Activated naive CD4-positive, alpha-beta T cell treated with anti-CD3 and anti-CD28 coated beads, Interleukin-2, amount 50 U/mL, for 16 hours (primary cell): Measurements from ENCODE around the gene PTCD3.

Source experiments
- DNase-seq: peaks from one replicate; pipeline ENCODE4 v3.0.0-alpha.2; 2020

PTCD3 gene

DNA sequence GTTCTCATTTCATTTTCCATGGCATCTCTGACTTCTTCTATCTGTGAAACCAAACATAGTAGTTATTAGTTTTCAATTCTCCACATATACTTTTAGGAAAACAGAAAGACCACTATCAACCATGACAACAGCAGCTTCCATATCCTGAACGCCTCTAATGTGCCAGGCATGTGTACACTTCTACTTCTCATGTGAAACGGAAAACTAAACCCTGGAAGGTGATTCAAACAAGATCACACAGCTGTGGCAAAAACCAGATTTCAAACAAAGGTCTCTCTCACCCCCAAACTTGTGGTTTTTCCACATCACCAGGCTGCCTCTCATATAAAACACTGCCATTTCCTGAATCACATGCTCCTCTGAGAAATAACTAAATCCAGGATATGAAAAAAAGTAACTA is 41.8 kb downstream of the PTCD3 start:
- no peak for DNase-seq

DNA sequence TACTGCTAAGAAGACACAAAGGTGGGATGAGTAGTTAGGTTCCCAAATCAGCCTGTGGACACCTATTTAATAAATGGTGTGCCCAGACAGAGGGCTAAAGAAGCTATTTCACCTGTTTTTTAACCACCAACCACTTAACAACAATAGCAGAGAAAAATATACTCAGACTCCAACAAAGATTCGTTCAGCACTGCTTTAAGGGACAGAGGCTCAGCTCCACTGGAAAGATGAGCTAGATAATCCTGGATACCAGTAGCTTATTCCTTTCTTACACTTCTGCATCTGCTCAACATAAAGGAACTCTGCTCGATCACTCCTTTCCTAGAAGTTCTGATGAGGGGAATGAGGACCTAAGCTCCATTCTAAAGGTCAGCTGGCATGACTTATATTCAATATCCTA is 44.5 kb downstream of the PTCD3 start:
- no peak for DNase-seq

DNA sequence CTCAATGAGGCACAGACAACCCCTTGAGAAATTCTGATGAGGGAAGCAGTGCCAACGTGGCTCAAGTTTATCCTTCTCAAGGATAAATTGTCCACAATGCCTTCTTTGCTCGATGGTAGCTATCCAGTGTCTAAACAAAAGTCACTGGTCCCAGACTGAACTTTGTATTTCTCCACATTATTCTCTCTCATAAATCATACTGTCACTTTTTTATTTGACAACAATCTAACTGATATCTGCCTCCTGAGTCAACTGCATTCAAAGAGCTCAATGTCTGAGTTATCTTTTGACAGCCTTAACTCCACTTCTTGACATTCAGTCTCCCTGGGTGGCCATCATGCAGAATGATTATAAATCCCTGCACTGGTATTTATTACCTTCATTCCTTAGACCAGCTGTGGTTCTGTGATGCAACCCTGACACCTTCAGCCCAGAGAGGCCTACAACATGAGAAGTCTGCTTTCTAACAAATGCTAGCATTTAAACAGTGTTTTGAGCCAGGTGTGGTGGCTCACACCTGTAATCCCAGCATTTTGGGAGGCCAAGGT is 51.0 kb downstream of the PTCD3 start:
- no peak for DNase-seq

DNA sequence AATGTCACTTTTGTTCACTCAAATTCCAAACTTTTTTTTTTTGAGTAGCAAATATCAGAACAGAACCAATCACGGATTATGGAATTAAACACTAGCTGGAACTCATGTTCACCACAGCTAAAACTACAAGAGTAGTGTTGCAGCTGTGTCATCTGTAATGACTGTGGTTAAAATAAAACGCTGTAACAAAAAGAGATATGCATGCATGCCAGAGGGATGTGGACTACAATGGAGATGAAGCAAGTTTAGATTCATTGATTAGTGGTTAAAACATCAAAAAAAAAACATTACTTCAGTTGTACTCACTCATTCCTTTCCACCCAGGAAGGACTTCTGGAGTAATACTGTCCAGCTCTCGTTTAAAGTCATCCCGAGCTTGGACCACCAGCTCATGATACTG is 52.3 kb downstream of the PTCD3 start:
- DNase-seq = no peak

DNA sequence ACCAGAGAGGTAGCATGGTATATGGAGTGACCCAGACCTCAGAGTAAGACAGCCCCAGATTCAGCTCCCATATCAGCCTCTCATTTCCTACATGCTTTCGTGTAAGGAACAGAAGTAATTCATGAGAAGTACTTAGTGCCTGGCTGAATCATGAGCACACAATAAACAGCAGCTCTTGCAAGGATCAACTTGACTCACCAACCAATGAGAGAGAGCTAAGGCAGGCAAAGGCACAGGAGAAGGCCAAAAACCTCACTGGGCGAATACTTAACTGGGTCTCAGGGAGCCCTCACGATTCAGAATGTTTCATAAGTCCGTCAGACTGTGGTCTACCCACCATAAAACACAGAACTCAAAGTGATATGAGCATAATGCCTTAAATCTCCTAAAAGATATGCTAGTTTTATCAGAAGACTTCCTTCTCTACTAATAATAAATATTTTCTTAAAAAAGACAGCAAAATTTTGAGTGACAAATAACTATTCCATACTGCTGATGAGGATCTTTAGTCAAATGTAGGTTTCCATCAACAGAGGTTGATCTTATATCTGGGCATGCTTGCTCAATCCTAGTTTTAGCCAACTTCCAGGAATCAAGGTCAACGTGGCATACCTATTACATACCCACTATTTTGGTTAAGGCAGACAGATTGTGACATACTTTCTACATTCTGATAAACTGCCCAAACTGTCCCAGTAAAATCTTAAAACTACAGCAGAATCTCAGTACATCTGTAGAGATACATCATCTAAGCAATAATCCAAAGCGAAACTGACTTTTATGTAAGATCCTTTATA is 54.3 kb downstream of the PTCD3 start:
- DNase-seq = no peak

DNA sequence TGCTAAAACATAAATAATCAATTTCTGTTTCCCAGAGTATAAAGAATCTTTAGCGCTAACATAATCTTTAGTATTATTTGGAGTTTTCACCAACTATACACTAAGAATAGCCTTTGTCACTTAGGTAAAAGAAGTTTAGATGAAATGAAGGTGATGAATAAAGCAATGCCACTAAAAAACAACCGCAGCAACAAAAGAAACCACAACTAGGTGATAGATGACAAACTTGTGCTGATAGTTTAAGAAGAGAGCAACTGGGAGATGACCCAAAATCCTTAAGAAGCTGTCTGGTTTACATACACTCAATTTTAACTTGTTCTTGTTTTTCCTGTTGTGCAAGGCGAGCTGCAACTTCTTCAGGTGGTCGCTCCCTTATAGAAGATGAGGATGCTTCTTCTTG is 64.4 kb downstream of the PTCD3 start:
- DNase-seq = no peak

DNA sequence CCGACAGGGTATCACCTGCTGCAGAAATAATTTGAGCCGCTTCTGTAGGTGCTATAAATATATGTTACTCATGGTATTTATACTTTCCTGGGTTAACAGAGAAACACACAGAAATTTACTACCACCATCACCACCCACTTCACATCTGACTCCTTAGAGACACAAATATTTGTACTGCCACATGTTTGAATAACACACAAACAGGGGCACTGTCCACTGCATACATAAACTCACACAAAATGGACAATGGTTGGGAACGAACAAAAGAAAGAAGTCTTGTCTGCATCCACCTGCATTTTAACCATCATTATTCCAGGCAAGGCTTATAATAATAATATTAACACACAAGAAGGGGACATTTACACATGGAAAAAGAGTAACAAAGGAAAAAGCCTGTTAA is 65.3 kb downstream of the PTCD3 start:
- DNase-seq = no peak

DNA sequence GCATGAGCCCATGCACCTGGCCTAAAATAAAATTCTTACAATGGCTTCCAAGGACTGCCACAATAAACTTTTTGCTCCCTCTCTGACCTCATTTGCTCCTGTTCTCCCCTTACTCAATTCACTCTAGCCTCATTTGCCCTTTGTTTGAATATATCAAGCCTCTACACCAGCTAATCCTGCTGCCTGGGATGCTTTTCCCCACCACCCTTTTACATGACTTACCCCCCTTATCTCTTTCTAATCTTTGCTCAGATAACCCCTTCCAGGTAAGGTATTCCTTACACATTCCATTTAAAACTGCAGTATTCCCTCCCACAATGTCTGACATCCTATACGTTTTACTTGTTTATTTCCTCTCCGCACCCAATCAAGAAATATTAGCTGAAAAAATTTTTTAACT is 66.6 kb downstream of the PTCD3 start:
- no peak for DNase-seq

DNA sequence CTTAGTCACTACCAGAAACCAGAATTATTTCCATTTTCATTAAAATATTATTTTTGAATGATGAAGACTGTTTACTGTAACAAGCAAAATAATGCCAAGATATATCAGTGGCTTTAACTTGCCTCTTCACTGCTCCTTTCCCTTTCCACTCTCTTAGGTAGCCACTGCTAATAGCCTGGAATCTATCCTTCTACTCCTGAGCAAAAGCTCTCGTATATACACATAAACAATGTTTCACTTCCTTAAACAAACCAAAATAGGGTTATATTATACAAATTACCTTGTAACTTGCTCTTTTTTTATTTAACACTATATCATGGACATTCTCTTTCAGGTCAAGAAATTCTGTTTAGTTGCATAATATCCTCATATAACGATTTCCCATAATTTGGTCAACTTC is 68.4 kb downstream of the PTCD3 start:
- DNase-seq = no peak

DNA sequence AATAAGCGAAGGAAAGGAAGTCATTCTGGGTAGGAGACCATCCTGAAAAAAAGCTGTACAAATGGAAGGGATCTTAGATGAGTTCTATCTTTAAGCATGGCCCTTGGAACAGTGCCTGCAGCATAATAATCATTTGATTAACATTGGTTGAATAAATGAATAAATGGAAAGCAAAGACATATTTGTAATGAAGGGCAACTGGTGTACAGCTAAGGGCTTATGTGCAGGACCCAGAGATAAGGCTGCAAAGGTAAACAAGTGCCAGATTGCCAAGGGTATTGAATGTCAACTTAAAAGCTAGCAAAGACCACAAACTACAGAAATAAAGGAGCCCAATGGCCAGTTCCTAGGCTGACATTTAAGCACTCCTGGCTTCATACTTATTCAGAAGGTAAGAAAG is 69.8 kb downstream of the PTCD3 start:
- no peak for DNase-seq

DNA sequence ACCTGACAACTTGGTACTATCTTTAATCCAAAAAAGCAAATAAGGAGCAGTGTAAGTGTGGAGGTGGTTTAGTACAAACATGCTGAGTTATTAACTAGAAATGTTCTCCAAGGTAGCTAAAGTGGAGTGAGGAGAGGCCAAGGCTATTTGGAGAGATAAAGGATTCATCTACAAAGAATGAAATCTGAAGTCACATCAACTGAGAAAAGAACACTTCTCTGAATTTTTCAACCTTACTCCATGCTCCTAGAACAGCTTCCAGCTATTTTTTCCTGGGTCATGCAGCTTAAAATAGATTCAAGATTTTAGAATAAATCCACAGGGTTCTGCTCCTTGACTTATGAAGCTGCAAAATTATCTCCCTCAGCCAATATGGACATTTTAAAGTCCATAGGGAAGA is 70.6 kb downstream of the PTCD3 start:
- DNase-seq = no peak

DNA sequence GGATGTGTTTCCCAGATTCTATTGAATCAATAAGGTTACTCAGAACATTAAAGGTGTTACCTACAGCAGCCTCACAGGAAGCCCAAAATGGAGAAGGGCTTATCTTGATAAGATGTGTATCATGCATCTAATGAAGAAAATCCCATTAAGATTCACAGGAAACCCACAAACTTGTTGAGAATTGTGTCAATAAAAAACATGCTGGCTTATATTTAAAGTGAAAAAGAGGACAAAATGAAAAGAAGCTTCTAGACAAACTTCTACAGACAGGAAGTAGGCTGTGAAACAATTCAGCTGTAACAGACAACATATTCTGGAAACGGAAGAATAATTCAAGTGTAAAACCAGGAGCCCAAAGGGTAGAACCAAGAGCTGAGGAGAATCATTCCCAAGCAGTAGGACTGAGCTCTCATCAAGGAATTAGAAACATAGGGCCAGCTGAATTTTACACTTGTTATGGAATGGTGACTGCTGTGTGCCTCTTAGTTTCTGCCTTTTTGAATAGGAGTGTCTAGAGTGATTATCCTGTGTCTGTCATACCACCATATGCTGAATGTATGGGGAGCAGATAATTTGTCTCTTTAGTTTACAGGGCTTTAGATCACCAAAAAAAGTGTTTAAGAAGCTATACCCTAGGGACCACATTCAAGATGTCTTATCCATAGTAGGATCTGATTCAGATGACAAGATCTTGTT is 79.6 kb downstream of the PTCD3 start:
- DNase-seq = no peak

DNA sequence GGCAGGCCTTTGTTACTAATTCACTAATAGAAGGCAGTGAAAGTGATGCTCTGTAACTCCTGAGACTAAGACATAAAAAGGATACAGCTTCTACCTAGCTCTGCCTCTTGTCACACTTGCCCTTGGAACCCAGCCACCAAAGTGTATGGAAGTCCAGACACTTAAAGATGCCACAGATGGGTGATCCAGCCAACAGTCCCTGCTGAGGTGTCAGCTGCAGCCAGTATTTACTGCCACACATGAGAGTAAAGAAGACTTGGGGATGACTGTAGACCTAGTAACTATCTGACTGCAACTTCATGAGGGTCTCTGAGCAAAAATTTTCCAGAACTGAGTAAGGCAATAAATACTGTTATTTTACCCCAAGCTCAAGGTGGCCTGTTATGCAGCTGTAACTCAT is 80.4 kb downstream of the PTCD3 start:
- DNase-seq = no peak

DNA sequence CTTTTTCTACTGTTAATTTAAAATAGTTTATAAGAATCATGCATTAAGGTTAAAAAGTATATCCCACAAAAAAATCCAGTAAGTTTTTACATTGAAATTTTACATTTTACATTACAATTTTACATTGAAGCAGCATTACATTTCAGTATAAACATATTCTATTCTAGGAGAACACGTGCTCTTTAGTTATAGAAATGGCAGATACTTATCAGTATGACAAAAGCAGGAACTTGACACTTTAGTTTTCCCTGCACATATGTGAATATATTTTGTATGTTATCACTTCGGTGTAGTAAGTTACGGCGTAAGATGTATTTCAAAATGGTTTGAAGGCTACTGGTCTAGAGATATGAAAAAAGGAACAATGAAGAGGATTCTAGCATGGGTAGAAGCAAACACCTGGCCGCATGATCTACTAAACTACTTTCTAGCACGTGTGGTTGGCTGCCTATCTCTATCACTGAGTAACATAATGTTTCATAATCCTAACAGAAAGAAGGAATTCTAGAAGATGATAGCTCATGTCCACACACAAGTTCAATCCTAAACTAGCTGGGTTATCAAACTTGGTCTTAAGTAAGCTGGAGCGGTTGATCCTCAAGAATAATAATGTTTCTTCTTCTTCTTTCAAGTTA is 83.9 kb downstream of the PTCD3 start:
- no peak for DNase-seq
